ENCODE results near the gene EPB41L1.

The EPB41L1 gene

DNA sequence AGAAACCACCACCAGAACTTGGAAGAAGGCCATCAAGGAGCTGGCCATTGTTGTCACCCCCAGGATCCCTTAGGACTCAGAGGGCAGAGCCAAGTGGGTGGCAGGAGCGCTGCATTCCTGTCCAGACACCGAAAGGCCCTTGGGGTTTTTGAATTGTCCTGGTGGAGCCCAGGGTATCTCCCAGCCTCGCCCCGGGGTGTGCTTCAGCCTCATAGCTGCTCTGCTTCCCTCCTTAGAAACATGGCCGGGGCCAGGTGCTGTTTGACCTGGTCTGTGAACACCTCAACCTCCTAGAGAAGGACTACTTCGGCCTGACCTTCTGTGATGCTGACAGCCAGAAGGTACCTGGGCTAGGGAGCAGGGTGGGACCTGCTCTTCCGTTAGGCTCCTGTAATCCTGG, 23.2 kb downstream of the EPB41L1 start:
- no peak for DNase-seq
- in situ Hi-C loops (cut with HindIII; ENCODE audit: low pct_ligation_motif_present, low pct_unique_long_range_greater_than_20kb, low sequenced_read_pairs): no loop called here

DNA sequence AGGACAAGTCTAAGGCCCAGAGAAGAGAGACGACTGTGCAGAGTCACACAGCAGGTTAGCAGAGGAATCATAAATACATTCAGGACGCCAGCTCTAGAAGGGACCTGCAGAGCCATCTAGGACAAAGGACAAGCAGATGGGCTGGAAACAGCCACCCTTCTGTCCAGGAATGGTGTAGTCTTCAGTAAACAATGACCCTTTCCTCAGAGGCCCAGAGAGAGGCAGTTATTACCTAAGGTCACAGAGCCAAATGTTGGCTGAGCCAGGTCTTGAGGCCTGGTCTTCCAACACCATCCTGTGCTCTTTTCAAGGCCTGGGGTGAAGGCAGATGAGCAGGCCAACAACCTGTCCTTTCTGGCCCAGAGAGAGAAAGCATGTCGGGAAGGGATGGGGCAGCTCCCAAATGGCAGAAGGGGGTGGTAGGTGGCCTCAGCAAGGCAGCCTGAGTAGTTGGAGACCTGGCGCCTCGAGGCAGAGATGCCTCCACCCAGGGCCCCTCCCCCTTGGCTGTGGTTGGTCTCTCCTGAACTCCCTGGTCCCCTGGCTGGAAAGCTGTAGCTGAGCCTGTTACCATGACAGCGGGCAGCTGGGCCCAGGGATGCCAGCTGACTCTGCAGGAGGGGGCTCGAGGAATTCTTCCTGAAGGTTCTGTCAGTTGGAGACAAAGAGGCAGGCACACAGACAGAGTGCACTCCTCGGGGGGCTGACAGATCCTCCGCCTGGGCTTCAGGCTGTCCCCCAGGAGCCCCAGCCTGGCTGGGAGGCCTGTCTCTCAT, 24.8 kb downstream of the EPB41L1 start:
- in situ Hi-C loops (cut with HindIII; ENCODE audit: low pct_ligation_motif_present, low pct_unique_long_range_greater_than_20kb, low sequenced_read_pairs): no loop called here

GRCh38 chr20:36180323-36180722, 25.8 kb downstream of the EPB41L1 start:
- in situ Hi-C loops (cut with HindIII; ENCODE audit: low pct_ligation_motif_present, low pct_unique_long_range_greater_than_20kb, low sequenced_read_pairs): no loop called here
- DNase-seq: no peak

More for the DNA sequence above, 24.8 kb downstream of the EPB41L1 start:
- DNase-seq: no peak

DNA sequence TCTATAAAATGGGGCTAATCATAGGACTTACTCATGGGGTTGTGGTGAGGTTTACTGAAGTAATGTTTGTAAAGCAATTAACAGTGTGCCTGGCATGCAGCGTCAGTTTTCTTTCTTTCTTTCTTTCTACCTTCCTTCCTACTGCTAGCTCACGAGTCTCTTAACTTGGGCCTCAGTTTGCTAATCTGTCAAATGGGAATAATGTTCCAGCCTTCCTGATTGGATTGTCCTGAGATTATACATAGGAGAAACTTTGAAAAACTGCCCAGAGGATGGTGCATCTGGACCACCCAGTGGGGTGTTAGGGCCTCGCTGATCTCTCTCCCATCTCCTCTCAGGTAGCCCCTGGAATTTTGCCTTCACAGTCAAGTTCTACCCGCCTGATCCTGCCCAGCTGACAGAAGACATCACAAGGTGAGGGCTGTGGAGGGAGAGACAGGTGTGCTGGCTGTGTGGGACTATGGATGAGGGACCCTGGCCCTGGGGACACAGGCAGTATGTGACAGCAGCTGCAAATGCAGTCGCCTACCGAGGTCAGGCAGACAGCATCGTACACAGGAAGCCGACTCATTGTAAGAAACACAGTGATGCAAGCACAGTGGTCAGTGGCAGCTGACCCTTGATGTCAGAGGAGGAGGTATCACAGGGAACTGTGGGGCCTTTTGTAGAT, 27.5 kb downstream of the EPB41L1 start:
- in situ Hi-C loops (cut with HindIII; ENCODE audit: low pct_ligation_motif_present, low pct_unique_long_range_greater_than_20kb, low sequenced_read_pairs): no loop called here
- DNase-seq: peak; percentile 19

- in situ Hi-C loops (cut with HindIII; ENCODE audit: low pct_ligation_motif_present, low pct_unique_long_range_greater_than_20kb, low sequenced_read_pairs): no loop called here
Observed at GRCh38 chr20:36182604-36183154, 28.1 kb downstream of the EPB41L1 start.

GRCh38 chr20:36183155-36183944, 28.8 kb downstream of the EPB41L1 start:
- DNase-seq: no peak

More at GRCh38 chr20:36182604-36183154, 28.1 kb downstream of the EPB41L1 start:
- DNase-seq: no peak

GRCh38 chr20:36184816-36185776, 30.6 kb downstream of the EPB41L1 start:
- DNase-seq: no peak
- in situ Hi-C loops (cut with HindIII; ENCODE audit: low pct_ligation_motif_present, low pct_unique_long_range_greater_than_20kb, low sequenced_read_pairs): no loop called here

More at GRCh38 chr20:36183155-36183944, 28.8 kb downstream of the EPB41L1 start:
- in situ Hi-C loops (cut with HindIII; ENCODE audit: low pct_ligation_motif_present, low pct_unique_long_range_greater_than_20kb, low sequenced_read_pairs): no loop called here

DNA sequence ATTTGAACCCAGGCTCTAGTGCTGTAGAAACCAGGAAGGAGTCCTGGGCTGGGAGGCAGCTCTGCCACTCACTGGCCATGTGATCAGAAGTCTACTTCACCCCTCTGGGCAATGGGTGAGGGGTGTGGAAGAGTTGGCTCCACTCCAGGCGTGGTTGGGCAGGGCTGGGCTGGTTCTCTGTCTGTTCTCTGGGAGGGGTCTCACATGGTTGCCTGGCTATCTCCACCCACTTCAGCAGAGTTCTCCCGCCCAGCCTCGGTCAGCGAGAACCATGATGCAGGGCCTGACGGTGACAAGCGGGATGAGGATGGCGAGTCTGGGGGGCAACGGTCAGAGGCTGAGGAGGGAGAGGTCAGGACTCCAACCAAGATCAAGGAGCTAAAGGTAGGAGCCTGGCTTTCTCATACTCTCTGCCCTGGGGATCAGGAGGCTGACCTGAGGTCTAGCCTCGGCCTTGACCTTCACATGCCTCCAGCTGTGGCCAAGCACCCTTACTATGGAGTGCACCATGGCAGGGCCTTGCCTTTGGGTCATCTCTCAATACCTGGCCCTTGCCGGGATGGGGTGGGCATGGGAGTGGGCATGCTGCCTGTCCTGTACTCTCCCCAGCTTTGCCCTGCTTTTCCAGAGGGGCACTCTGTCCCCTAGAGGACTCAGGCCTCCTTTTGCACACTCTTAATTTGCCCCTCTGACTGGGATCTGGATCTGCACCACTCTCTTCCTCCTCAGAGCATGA, 39.6 kb downstream of the EPB41L1 start:
- in situ Hi-C loops (cut with HindIII; ENCODE audit: low pct_ligation_motif_present, low pct_unique_long_range_greater_than_20kb, low sequenced_read_pairs): no loop called here
- no peak for DNase-seq

GRCh38 chr20:36196676-36197075, 42.1 kb downstream of the EPB41L1 start:
- in situ Hi-C loops (cut with HindIII; ENCODE audit: low pct_ligation_motif_present, low pct_unique_long_range_greater_than_20kb, low sequenced_read_pairs): no loop called here
- no peak for DNase-seq

DNA sequence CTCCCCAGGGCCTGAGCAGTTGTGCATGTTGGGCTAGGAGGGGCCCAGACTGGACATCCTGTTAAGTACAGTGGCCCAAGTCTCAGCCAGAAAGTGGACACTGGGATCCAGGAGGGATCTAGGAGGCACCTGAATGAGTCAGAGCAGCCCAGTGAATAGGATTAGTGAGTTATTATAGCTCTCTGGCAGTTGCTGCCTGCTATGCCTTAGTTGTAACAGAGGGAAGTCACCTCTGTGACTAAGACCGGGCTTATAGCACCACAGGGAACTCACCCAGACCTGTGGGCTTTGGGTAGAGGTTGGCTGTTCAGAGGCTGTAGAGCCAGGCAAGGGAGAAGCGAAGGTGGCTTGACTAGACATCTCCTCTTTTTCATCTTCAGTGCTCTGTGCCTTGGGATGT, 42.7 kb downstream of the EPB41L1 start:
- peak; percentile 8 for DNase-seq
- in situ Hi-C loops (cut with HindIII; ENCODE audit: low pct_ligation_motif_present, low pct_unique_long_range_greater_than_20kb, low sequenced_read_pairs): no loop called here

DNA sequence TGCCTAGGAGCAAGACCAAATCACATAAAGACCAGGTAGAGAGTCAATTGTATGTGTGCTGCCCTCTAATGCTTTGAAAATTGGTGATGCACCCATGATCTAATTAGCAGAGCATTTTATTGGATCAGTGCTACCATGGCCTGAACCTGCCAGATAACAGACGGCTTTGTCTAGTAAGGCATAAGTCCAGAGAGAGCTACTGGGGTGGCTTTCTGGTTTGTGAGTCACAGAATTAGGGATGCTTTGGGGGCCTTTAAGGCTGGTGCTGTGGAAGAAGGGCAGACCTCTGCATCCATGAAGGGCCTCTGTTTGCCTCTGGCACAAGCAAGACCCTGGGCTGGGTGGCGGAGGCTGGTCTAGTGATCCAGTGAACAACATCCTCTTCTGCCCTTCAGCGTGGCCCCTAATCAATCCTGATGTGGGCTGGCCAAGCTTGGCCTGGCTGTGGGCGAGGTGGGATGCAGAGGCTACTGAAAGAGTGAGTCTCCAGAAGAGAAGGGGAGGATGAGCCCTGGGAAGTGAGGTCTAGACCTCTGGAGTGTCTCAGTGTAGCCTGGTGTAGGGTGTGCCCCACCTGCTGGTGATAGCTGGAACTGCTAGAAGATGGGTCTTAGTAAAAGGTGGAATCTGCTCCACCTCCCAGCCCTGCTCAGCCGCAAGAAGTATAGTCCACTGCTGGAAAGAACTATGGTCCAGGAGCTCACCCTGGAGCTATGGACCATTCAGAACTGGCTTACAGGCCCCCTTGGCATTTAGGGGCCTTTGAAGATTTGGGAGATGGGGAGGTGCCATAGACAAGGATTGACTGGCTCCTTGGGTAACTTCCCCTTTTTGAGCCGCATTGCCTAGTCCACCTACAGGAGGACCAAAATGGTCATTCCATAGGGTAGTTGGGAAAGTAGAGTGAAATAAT, 45.1 kb downstream of the EPB41L1 start:
- peak; percentile 71 for DNase-seq
- in situ Hi-C loops (cut with HindIII; ENCODE audit: low pct_ligation_motif_present, low pct_unique_long_range_greater_than_20kb, low sequenced_read_pairs): no loop called here

GRCh38 chr20:36200451-36200850, 45.9 kb downstream of the EPB41L1 start:
- in situ Hi-C loops (cut with HindIII; ENCODE audit: low pct_ligation_motif_present, low pct_unique_long_range_greater_than_20kb, low sequenced_read_pairs): no loop called here
- DNase-seq: no peak

GRCh38 chr20:36201198-36201597, 46.7 kb downstream of the EPB41L1 start:
- no peak for DNase-seq
- in situ Hi-C loops (cut with HindIII; ENCODE audit: low pct_ligation_motif_present, low pct_unique_long_range_greater_than_20kb, low sequenced_read_pairs): no loop called here

DNA sequence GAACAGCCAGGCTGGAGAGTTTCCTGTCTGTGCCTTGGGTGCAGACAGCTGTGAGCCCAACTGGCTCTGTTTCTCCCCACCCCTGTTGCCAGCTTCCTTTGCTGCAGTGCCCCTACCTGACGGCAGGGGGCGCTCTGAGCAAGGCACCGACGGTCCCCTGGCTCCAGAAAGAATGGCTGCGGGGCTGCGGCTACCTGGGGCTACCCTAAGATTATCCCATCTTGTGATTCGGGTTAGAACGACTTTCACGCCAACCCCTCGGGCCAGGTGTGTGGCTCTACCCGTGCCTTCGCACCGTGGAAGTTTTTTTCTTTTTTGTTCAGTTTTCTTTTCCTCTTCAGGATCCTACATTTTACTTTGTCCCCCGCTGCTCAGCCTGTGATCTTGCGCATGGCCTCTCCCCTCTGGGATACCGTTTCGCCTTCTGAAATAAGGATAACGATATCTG, 48.4 kb downstream of the EPB41L1 start:
- peak; percentile 48 for DNase-seq
- in situ Hi-C loops (cut with HindIII; ENCODE audit: low pct_ligation_motif_present, low pct_unique_long_range_greater_than_20kb, low sequenced_read_pairs): no loop called here

DNA sequence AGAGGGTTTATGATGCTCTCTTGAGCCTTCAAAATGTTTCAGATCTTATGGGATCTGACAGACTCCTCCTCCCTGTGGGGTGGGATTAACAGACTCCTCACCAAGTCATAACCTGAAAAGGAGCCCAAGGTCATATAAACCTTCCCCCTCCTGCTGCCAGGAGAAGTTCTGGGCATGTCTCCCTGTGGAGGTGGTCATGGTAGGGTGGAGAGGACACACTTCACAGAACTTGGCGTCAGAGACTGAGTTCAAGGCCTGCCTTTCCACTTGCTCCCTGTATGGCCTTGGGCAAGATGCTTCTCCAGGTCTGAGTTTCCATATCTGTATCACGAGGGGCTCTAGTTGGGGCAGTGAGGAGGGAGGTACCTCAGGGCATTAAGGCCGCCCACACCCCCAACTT, 49.3 kb downstream of the EPB41L1 start:
- in situ Hi-C loops (cut with HindIII; ENCODE audit: low pct_ligation_motif_present, low pct_unique_long_range_greater_than_20kb, low sequenced_read_pairs): no loop called here
- no peak for DNase-seq

DNA sequence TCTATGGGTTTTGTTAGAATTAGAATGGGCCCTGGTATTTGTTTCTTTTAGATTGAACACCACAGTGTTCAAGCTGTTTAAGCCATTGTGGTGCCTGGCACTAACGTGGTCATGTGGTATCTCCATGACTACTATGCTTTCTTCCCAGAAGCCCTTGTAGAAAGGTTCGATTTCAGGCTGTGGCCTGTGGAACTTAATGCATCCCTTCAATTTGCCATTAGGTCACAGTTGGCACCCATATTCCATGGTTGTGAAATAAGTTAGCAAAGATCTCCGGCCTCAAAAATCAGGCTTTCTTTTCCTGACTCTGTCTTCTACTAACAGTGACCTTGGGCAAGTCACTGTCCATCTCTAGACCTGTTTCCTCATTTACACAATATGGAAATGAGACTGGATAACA, 50.5 kb downstream of the EPB41L1 start:
- no peak for DNase-seq
- in situ Hi-C loops (cut with HindIII; ENCODE audit: low pct_ligation_motif_present, low pct_unique_long_range_greater_than_20kb, low sequenced_read_pairs): no loop called here

Data from ACHN (cell line).